Mucosa of gallbladder (tissue), 1 donor: ENCODE measurements around the gene ADARB1. TPM values are rescaled to one million over a fixed set of nuclear protein-coding genes. Genes with fewer than 3 reads are reported as not detected.

Experiments
- DNase-seq: peaks from one replicate; pipeline ENCODE4 v3.0.0-alpha.2; 2020; ENCODE audit warnings: low spot score
- total RNA-seq: library from RNA; stranded (reverse); gene quantifications from one replicate; pipeline ENCODE4 v1.2.1, GENCODE V29; 2021
- donor health status: DM: no; HTN: no; CAD: no.

ADARB1 gene
- total RNA-seq, 1 donor from 2014 or later: 32.5 TPM

DNA sequence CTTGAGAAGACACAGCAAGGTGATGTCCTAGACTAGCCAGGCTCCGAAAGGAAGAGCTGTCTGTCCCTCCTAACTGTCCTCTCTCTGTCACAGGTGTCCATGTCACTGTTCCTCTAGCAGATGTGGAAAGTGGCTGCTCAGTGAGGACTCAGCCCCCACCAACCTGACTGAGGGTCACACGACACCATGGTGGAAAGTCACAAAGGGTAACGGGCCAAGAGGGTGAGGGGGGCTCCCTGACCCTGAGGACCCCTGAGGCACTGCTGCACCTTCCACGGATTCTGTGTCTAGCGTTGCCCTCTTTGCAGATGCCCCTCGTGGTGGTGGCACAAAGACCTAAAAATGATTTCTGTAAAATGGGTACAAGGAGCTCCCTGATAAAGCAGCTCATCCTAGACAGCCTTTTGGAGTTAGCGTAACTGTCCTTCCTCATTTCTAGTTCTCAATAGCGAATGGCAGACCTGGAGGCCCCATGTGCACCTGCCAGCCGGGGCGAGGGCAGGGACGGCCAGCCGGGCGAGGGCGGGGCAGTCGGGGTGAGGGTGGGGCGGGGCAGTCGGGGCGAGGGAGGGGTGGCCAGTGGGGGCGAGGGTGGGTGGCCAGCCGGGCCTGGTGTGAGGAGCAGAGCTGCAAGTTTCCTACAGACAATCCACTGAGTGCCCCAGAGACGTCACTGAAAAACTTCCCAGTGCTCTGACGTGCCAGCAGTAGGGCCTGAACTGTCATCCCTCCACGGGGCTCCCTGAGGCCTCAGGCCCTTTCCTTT, 189.9 kb downstream of the ADARB1 start:
- peak; percentile 8 for DNase-seq

DNA sequence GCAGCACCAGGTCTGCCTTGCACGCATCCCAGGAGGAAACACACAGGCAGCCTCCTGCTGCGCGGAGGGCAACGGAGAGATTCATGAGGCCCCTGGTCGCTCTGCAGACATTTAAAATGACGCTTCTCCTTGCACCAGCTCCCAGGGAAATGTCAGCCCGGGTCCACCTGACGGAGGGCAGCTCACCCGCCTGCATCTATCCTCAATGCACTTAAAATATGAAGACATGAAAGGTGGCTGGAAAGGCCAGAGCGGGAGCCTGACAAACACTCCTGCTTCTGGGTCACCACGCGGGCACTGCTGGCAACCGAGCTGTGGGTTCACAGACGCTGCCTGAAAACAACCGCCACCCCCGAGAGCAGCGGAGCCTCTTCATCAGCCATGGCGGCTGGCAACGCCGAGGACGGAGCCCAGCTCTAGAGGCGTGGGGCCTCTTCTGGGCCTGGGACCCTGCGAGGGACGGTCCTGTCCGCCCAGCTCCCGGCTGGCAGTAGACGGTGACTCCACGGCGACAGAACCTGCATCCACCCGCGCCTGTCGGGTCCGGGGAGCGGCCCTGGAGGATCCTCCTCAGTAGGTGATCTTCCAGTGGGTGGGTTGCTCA, 190.6 kb downstream of the ADARB1 start:
- peak; percentile 7 for DNase-seq

DNA sequence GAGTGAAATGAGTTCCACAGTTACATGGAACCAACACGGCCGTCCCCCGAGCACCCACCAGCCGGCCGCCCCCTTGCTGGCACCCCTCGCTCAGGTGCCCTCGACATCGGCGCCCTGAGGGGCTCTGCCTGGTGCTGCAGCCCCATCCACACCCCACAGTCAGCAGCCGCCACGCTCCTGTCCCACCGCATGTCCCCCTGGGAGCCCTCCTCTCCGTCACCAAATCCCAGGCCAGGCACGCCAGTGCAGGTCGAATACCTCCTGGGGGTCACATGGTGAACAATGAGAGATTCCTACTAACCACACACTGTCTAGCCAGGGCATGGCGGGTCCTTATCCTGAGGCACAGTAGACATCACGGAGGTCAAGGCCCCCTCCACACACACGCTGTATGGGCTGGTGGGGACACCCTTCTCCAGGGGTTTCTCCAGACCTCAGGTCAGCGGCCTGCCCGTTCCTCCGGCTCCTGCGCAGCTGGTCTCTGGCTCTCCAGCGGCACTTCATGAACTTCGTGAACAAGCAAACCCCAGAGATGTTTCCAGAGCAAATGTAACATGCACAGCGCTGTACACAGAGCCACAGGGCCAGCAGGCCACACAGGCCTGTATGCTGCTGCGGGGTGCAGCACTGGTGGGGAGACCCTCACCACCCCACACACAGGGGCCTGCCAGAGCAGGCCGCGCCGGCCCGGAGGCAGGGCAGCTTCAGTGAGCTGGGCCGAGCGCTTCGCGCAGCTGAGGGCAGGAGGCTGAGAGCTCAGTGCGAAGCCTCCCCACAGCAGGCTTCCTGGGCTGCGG, 191.5 kb downstream of the ADARB1 start:
- DNase-seq: no peak

- DNase-seq: no peak
Observed at GRCh38 chr21:45266518-45267389, 192.4 kb downstream of the ADARB1 start.

DNA sequence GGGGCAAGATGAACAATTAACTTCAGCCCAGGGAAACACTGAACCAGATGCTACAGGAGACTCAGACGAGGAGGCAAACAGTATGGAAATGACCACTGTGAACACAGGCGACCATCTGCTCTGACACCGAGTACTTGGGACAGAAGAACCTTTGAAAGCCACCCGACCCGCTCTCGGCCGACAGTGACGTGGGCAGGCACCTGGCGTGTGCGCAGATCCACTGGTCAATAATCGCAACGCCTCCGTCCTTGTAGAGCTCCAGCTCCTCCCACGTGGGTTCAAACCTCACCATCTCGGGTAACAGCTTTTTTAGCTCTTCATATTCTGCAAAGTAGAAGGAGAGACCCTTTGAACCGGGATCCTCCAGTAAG, 193.0 kb downstream of the ADARB1 start:
- no peak for DNase-seq

DNA sequence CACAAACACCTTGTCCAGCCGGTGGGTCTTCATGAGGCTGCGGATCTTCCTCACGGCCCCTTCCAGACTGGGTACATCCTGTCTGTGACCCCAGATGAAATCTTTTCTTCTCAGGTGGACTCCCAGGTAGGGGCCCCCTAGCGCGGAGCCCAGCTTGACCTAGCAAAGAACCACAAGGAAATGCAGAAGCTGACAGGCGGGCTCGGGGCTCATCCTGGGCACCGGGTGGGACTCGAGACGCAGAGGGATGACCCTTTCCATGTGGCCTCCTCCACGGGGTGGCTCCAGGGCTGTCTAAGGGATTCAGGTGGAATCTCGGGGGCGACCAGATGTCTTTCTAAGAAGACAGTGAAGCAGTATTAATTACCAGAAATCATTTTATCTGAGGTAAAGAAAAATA, 195.5 kb downstream of the ADARB1 start:
- no peak for DNase-seq

GRCh38 chr21:45270306-45270821, 196.0 kb downstream of the ADARB1 start:
- no peak for DNase-seq

Other genes with a start within 250 kb of the ADARB1 start
- gene PTTG1IP, start 200.9 kb upstream of the ADARB1 start, total RNA-seq: 295 TPM
- 84.5 TPM for gene ITGB2, start 153.7 kb upstream of the ADARB1 start, total RNA-seq
- 34.6 TPM for gene SLX9, start 134.6 kb upstream of the ADARB1 start, total RNA-seq
- gene POFUT2, start 213.3 kb downstream of the ADARB1 start, total RNA-seq: 42.7 TPM